Transverse colon (tissue), 4 donors: ENCODE results near the gene CASP12.

Source experiments
- CTCF ChIP-seq, 5 experiments: fragments of 200-600 bp in 3 of 5; fragments of 450-650 bp in 2 of 5; sonication (generic) in 3 of 5; IDR thresholded peaks; 1 replicate in 2 of 5; 2 replicates in 3 of 5; pipeline ENCODE4 v1.5.1; 2016 to 2017; ENCODE audit warnings: antibody characterized with exemption in 5 of 5, inconsistent platforms in 3 of 5, mild to moderate bottlenecking in 2 of 5, moderate library complexity in 1 of 5
- POLR2A ChIP-seq: fragments of 450-650 bp; IDR thresholded peaks from one replicate; pipeline ENCODE4 v1.6.1; 2016; ENCODE audit warnings: antibody characterized with exemption, mild to moderate bottlenecking, moderate library complexity
- POLR2AphosphoS5 ChIP-seq, 3 donors: sonication (generic); formaldehyde crosslinking; IDR thresholded peaks; one replicate each; pipeline ENCODE4 v1.6.1; 2016; ENCODE audit warnings: antibody characterized with exemption in 3 of 3

- no peak for TF ChIP-seq CTCF (IDR thresholded peaks at IDR 0.05)
- no peak for TF ChIP-seq POLR2A
- TF ChIP-seq POLR2AphosphoS5 (IDR thresholded peaks at IDR 0.05), result no peak
These were observed 25.9 kb downstream of the CASP12 start for GRCh38 chr11:104872393-104872792.
